MV-4-11 (cell line): Measurements from ENCODE around the gene TEX14.

Experiments used
- DNase-seq: peaks from one replicate; lab custom pipeline; 2025; lab: John Stamatoyannopoulos, UW

Gene TEX14

DNA sequence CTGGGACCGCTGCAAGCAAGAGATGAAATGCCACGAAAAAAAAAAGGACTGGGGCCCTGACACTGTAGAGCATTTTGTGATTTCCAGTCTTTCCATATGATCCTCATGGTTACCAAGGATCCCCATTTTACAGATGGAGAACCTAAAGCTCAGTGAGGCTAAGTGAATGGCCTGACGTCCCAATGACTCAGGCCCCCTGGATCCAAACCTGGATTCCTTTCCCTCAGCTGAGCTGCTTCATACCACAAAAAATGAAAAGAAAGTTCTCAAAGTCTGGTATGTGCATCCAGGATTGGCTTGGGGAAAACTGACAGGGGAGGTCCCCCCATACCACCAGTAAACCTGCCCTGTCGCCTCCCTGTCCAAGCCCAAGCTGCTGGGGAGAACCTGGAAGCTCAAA is 80.5 kb downstream of the TEX14 start:
- DNase-seq = no peak

DNA sequence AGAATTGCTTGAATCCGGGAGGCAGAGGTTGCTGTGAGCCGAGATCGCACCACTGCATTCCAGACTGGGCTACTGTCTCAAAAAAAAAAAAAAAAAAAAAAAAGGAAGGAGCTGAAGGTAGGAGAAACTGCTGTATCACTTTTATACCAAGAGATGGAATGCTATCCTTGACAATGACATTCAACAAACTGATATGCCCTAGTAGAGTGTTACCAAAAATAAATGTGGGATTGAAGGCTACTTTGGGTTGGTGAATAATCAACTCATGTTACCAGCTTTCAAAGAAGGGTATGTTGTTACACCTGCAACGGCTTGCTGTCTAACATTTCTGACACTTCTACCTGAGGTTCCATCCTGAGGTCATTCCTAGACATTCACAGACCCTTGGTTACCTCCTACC is 84.9 kb downstream of the TEX14 start:
- no peak for DNase-seq

DNA sequence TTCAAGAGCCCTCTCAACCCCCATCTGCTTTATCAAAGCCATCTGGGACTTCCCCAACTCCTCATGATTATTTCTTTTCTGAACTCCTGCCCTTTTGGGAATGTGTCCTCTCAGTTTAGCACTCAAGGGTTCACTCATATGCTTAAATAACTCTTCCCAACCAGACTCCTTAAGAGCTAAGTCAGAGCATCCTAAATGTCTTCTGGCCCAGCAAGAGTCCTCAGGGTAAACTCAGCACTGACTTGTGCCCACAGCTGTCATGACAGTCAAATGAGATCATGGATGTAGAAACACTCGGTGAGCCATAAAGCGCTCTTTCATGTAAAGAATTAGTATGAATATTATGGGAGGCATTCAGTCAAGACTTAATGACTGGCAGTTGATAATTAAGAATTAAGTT is 85.9 kb downstream of the TEX14 start:
- DNase-seq = no peak

DNA sequence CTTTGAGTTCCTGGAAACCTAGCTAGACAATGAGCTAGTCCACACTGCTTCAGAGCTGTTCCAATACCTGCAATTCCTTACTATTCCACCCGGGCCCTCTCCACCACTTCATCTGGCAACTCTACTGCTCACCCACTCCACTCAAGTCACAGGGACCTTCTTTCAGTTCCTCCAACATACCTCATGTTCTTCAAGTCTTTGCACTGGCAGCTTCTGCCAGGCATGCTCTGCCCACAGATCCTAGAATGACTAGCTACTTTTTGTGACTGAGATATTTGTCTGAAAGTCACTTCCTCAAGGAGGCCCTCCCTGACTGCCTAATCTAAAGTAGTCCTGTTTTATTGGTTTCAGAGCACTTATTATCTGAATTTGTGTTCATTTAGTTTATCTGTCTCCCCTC is 86.4 kb downstream of the TEX14 start:
- DNase-seq = peak; percentile 73

DNA sequence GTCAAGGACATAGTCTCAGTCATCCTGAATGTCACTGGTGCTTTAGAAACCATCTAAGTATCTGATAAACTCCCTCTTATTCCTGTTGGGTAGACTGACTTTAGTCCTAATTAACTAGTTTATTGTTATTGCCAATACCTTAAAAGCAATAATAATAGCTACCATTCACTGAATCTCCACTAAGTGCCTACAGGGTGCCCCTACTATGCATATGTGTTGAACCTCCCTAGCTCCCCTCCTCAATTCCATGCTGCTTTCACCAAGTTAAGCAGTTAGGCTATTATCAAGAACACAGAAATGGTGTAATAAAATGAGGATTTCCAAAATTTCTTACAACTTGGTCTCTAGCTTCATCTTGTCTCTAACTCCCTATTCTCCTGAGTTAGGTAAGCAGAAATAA is 89.9 kb downstream of the TEX14 start:
- no peak for DNase-seq

DNA sequence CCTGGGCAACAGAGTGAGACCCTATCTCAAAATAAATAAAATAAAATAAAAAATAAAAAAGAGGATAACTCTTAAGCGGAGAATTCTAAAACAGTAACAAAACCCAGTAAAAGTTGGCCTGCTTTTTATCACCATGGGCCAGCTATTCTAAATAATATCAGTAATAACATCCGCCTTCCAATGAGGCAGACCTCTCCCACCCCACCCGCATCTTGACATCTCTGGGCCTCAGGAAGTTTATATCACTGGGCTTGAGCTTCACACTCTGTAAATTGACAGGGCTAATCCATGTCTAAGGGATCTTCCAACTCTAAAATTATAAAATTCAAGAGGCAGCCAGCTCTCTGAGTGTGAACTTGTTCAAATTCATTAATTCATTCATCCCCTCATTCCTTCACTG is 94.5 kb downstream of the TEX14 start:
- DNase-seq = no peak

DNA sequence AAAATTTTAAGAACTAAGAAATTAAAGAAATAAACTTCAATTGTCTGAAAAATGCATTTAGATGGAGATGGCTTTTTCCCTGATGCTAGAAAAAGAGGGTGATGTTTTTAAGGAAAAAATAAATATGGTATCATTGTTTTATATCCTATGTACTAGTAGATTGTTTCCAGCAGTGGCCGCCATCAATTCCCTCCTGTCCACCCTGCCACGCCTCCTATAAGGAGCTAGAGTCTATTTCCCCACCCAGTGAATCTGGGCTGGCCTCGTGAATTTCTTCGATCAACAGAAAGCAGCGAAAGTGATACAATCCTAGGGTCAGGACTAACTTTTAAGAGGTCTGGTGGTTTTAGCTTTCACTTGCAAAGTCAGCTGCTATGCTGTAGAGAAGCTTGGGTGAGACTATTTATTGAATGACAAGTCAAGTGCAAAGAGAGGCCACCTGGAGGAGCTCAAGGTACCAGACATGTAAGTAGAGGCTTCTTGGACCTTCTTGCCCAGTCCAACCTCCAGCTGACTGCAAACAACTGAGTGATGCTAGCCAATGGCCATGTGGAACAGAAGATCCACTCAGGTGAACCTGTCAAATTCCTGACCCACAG is 96.6 kb downstream of the TEX14 start:
- DNase-seq = no peak

DNA sequence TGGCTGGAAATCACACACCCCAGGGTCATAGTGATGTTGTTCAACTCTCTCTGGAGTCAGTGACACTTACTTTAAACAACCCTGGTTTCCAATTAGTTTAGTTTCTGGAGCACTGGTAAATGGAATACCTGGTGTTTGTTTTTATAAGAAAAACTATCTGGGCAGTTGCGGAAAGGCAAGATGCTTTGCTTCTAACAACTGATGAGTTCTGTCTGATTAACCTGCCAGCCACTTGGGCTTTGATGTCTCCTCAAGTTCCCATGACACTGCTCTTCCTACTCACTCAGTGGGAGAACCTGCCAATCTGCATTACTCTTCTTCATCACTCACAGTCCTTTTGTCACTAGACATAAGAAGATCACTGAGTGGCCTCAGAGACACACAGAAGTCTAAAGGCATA is 98.7 kb downstream of the TEX14 start:
- no peak for DNase-seq

DNA sequence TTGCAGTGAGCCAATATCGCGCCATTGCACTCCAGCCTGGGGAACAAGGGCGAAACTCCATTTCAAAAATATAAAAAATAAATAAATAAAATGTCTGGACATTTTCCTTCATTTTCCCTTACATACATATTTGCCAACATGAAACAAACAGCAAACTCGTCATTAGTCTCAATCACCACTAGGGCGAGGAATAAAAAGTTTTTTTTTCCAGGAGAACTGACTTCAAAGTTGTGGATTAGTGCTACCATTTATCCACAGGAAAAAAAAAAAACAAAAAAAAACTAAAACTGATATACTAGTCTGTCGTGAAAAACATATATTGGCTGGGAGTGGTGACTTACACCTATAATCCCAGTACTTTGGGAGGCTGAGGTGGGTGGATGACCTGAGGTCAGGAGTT is 100.4 kb downstream of the TEX14 start:
- DNase-seq = no peak

DNA sequence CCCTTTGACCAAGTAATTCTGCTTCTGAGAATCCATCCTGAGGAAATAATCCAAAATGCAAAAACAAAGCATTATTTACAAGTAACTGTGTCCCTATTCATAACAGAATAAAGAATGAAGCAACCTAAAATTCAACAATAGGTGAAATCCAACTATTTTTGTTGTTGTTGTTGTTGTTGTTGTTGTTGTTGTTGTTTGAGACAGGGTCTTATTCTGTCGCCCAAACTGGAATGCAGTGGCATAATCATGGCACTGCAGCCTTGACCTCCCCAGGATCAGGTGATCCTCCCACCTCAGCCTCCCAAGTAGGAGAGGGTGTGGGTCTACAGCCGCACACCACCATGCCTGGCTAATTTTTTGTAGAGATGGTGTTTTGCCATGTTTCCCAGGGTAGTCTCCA is 101.5 kb downstream of the TEX14 start:
- no peak for DNase-seq

DNA sequence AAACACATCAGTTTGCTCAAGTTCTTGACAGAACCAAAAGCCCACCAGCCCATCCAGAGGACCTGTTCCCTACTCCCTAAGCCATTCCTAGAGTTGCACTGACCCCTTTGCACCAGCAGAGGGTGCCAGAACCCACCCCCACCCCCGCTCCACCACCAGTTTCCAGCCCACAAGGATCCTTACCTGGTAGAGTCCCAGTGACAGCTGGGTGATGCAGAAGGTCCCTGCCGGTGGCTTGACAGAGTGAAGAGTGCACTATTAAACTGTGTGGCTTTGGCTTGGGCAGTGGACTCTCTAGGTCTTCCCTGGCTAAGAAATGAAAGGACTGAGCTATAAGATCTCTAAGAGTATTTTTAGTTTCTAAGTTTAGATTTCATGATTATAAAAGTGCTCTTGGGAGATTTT is 104.1 kb downstream of the TEX14 start:
- DNase-seq = no peak

DNA sequence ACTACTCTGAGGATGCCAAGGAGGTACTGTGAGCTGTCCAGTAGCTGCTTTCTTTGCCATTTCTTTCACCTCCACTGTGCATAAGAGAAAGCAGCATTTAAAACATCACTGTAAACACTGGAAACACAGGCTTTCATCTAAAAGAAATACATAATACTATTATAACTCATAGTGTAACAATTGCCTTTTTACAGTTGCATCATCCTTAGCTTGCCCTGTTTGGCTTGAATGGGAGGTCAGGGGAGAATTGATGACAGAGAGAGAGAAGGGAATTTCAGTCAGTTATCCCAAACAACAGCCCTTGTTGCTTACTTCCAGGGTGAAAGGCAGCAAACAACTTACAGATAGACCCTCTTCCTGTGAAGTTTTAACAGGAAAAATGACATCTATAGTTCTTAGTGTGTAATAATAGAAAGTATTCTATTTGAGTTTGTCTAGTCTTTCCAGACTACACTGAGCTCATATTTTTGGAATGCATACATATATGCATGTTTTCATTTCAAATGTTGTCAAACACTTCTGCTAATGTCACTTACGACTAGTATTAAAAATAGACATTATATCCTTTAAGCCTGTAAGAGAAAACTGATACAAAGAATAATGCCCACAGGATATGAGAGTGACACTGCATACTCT is 105.7 kb downstream of the TEX14 start:
- DNase-seq = no peak

DNA sequence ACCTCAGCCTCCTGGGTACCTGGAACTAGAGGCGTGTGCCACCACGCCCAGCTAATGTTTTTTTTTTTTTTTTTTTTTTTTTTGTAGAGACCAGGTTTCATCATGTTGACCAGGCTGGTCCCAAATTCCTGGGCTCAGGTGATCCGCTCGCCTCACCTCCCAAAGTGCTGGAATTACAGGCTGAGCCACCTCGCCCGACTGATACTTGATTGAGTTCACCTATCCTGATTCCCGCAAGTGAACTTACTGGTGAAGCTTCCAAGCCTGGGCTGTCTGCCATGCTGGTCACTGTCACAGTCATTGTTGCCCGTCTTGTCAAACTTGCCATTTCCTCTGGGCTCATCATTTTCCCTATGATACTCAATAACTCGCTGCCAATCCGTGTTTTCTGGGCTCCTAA is 106.3 kb downstream of the TEX14 start:
- no peak for DNase-seq

DNA sequence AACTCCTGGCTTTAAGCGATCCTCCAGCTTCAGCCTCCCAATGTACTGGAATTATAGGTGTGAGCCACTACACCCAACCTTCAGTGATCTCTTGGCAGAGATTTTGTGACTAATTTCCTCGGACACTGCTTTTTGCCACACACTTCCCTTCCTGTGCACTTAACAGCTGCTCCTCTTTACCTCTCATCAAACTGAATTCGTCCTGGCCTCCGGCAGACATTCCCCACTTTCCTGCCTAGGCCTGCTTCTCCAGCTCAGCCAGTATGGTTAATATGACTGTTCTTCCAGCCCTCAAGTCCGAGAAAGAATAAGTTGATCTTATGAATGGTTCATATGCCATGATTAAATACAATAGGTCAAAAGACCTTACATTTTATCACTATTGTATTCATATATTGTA is 108.4 kb downstream of the TEX14 start:
- DNase-seq = no peak

DNA sequence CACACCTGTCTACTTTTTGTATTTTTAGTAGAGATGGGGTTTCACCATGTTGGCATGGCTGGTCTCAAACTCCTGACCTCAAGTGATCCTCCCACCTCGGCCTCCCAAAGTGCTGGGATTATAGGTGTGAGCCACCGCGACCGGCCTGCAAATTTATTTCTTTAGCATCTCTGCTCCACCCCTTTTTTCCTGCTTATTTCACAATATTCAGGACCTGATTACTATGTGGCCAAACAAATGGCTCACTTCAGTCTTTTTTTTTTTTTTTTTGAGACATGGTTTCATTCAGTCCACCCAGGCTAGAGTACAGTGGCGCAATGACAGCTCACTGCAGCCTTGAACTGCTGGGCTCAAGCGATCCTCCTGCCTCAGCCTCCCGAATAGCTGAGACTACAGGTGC is 109.1 kb downstream of the TEX14 start:
- peak; percentile 28 for DNase-seq

DNA sequence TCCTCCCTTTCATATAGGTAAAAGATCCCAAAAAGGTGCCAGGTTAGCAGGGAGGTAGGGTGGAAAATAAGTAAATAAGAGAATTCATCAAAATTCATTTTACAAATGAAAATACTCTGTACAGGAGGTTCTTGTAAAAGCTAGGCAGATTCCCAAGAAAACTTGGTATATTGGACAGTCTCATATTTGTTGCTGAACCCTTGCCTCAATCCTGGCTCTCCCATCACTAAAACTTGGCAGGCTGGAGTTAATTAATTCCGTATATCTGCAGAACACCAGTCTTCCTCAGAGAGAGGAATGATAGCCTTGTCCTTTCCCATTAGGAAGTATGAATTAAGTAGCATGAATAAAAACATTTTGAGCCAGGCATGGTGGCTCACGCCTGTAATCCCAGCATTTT is 111.2 kb downstream of the TEX14 start:
- no peak for DNase-seq

DNA sequence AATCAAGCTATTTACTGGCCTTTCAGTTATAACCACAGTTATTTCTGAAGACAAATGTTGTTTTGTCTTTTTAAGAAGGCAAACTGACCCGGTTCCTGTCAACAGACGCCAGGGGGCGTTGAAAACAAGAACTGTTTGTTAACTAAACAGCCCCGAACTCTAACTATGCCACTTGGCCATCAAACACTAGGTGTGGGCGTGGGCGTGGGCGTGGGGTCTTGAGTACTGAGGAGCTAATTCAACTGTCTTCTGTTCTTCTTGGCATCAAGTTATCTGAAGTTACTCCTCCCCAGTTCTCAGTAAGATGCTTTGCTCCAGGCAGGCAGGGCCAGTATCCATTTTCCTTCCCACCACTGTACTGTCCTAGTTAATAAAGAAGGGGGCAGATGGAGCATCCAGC is 114.1 kb downstream of the TEX14 start:
- DNase-seq = peak; percentile 51

DNA sequence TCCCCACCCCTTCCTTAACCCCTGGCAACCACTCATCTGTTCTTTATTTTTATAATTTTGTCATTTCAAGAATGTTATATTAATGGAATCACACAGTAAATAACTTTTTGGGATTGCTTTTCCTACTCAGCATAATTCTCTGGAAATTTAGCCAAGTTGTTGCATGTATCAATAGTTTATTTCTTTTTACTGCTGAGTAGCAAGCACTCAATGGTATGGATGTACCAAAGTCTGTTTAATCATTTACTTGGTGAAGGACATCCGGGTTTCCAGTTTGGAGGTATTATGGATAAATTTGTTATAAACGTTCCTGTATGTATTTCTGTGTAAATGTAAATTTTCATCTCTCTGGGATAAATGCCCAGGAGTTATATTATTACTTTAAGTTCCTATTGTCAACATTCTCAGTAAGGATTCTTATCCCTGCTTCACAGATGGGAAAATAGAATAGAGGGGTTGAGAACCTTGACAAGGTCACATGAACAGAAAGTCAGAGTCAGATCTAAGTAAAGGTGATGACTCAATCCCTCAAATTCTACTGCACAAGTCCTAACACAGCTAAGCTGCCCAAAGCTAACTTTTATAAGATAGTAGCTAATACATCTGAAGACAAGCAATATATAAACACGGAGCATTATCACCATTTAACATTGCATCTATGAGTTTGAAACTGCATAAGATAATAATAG is 115.0 kb downstream of the TEX14 start:
- DNase-seq = no peak

DNA sequence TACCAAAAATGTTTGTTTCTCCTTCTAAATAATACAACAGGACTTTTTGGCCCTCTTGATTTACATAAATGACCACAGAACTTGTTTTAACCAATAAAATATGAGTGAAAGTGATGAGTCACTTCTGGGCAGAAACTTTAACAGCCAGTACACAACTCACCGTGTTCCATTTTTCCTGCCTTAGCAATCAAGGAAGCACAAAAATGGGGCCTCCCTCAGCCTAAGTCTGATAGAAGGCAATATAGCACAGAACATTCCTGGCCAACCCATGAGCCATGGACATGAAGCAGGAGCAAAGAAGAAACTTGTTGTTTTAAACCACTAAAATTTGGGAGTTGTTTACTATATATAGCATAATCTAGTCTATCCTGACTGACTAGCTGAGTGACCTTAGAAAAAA is 116.3 kb downstream of the TEX14 start:
- peak; percentile 33 for DNase-seq

DNA sequence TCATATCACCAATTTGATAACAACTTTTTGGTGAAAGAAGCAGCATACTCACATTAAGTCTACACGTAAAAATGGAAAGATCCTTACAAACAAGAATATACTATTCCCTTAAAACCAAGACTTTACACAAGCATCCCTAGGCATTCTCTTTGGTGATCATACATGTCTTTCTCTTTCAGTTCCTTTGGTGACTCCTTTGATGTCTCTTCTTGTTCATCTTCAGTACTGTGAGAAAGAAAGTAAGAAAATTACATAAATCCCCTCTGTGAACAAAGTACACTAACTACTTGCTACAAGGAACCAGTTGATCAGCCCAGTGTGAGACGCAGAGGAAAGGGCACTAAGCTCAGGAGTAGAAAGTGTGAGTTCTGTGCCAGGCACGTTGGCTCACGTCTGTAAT is 117.8 kb downstream of the TEX14 start:
- DNase-seq = no peak

DNA sequence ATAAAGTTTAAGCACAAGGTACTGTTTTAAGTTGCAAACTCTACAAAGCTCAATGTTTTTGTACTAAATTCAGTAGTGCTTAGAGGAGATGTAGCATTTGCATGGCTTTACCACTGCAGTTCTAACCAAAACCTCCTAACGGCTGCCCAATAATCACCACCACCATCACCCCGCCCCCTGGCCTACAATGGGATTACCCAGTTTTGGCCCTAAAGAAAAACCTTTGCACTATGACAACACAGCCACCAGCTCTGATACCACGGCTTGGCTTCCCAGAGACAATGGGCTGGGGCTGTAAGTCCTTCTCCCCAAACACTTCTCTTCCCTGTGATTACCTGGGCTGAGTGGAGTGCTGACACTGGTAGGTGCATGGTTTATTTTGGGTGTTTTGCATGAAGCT is 119.0 kb downstream of the TEX14 start:
- no peak for DNase-seq

DNA sequence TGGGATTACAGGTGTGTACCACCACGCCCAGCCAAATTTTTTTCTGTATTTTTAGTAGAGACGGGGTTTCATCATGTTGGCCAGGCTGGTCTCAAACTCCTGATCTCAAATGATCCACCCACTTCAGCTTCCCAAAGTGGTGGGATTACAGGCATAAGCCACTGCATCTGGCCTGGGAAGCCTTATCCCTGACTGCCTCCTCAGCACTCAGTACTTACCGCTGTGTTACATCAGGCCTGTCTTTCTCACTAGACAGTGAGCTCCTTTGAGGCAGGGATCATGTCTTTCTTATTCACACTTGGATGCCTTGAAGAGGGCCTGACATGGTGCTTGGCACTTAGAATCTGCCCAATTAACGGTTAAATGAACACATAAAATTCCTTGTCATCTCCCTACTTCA is 121.1 kb downstream of the TEX14 start:
- DNase-seq = no peak

DNA sequence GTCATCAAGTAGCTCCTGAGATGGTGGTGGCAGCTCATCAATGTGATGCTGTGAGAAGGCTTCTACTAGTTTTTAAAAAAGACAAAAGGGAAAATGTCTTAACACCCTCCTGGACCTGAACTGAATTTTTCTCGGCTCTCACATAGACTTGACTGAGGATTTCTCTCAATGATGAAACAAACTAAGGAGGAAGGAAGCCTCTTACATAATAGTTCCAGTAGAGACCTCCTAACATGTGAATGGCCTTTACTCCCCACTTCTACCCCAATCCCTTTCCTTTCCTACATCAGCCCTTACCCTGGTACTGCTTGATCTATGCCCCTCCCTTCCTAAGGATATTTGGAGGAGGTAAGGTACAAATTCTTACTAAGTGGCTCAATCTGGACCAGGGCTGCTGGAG is 122.6 kb downstream of the TEX14 start:
- peak; percentile 65 for DNase-seq
